Loucy (cell line): ENCODE data around the gene FAF1.

Source experiments
- EZH2phosphoT487 ChIP-seq: fragments of 200-600 bp; IDR thresholded peaks from 2 replicates; pipeline ENCODE4 v1.6.1; 2018; ENCODE audit warnings: antibody characterized with exemption, mild to moderate bottlenecking, moderate library complexity, borderline replicate concordance
- TF ChIP-seq, protein P1 (sequence below): fragments of 200-600 bp; sonication (generic); conservative IDR thresholded peaks from 2 replicates; pipeline ENCODE4 v1.5.1; 2014; ENCODE audit warnings: mild to moderate bottlenecking, antibody characterized with exemption, low read length

GRCh38 chr1:50529510-50529909 is 430.6 kb downstream of the FAF1 start:
- TF ChIP-seq, protein P1, sequence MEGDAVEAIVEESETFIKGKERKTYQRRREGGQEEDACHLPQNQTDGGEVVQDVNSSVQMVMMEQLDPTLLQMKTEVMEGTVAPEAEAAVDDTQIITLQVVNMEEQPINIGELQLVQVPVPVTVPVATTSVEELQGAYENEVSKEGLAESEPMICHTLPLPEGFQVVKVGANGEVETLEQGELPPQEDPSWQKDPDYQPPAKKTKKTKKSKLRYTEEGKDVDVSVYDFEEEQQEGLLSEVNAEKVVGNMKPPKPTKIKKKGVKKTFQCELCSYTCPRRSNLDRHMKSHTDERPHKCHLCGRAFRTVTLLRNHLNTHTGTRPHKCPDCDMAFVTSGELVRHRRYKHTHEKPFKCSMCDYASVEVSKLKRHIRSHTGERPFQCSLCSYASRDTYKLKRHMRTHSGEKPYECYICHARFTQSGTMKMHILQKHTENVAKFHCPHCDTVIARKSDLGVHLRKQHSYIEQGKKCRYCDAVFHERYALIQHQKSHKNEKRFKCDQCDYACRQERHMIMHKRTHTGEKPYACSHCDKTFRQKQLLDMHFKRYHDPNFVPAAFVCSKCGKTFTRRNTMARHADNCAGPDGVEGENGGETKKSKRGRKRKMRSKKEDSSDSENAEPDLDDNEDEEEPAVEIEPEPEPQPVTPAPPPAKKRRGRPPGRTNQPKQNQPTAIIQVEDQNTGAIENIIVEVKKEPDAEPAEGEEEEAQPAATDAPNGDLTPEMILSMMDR, result no peak
- no peak for TF ChIP-seq EZH2phosphoT487
